Mucosa of rectum (tissue), 2 donors: Measurements from ENCODE around the gene SHLD1.
A peak's percentile ranks its signal among the peaks of the same experiment; 100 is the strongest.
"Not testable (repeated sequence)": the region's sequence is repeated elsewhere in the genome, so short reads cannot be mapped to it uniquely, and the experiment has no call there.

ENCODE experiments used
- H3K27ac ChIP-seq, 2 donors: one replicate each; pipeline ENCODE4 v1.7.0; 2013; ENCODE audit warnings: inconsistent platforms in 2 of 2, low read depth in 2 of 2, low read length in 2 of 2
- H3K27me3 ChIP-seq, 2 donors: one replicate each; pipeline ENCODE4 v1.7.0; 2013; ENCODE audit warnings: low read length in 2 of 2; ENCODE audit not compliant: control insufficient read depth in 2 of 2, insufficient read depth in 2 of 2
- H3K36me3 ChIP-seq, 2 donors: one replicate each; pipeline ENCODE4 v1.7.0; 2013; ENCODE audit warnings: low read length in 2 of 2; ENCODE audit not compliant: control insufficient read depth in 2 of 2, insufficient read depth in 2 of 2
- H3K4me1 ChIP-seq, 2 donors: one replicate each; pipeline ENCODE4 v1.7.0; 2013; ENCODE audit warnings: low read length in 2 of 2, mild to moderate bottlenecking in 1 of 2; ENCODE audit not compliant: control insufficient read depth in 2 of 2, insufficient read depth in 2 of 2
- H3K4me3 ChIP-seq, 2 donors: one replicate each; pipeline ENCODE4 v1.7.0; 2013; ENCODE audit warnings: low read length in 2 of 2
- H3K9ac ChIP-seq, 2 donors: one replicate each; pipeline ENCODE4 v1.7.0; 2013; ENCODE audit warnings: low read length in 2 of 2, low read depth in 1 of 2, mild to moderate bottlenecking in 1 of 2
- H3K9me3 ChIP-seq, 2 donors: one replicate each; pipeline ENCODE4 v1.7.0; 2013; ENCODE audit warnings: low read length in 2 of 2; ENCODE audit not compliant: control insufficient read depth in 2 of 2
- donor health status: healthy.
- donor health status: Normal muscosa, but diverticular disease.

The SHLD1 gene

DNA sequence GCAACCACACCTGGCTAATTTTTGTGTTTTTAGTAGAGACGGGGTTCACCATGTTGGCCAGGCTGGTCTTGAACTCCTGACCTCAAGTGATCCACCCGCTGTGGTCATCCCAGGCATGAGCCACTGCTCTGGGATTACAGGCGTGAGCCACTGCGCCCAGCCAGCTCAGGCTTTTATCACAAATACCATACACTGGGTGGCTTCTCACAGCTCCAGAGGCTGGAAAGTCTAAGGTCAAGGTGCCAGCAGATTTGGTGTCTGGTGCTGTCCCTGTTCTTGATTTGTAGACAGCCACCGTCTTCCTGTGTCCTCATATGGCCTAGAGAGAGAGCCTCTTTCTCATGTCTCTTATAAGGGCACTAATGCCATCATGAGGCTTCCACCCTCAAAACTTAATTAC, 25.9 kb downstream of the SHLD1 start:
- Histone ChIP-seq H3K36me3 (peaks cover 10 to 15% of the 10 kb centered on the region in 2 donors), H3K4me3 (no peak overlapping the region), H3K27ac (no peak overlapping the region), H3K9me3 (no peaks in the 10 kb centered on the region), H3K4me1 (peaks cover 7 to 17% of the 10 kb centered on the region in 2 donors), H3K27me3 (no peaks in the 10 kb centered on the region), H3K9ac (no peak overlapping the region)

DNA sequence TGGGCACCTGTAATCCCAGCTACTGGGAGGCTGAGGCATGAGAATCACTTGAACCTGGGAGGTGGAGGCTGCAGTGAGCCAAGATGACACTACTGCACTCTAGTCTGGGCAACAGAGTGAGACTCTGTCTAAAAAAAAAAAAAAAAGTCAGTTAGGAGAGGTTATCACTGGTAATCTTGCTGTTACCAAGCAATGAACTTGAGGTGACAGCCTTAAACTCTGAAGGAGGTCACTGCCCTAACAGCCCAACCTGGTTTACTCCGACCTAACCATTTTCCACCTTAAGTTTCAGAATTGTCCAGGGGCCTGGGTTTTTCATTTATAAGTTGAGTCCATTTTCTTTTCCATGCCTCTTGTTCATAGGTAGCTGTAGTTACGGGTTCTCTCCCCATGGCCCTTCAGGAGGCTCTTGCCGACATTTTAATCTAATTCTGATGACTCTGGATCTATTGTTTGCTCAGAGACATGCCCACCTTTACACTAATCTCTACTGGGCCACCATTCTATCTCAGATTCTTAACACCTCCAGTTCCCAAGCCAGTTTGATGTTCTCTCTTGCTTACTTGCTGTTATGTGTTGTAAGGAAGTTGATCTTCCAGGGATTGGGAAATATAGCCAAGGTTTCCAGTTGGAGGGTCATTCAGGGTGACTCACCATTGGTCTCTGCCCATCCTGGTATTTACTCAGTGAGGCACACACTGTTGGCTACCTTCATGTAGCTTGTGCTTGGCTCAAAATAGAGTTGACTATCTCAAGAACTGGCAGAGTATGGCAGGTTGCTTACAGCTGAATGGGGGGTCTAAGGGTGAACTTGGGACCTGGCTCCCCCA, 29.1 kb downstream of the SHLD1 start:
- Histone ChIP-seq H3K36me3 (peaks cover 2 to 4% of the 10 kb centered on the region in 2 donors), H3K27me3 (no peaks in the 10 kb centered on the region), H3K9ac (no peak overlapping the region), H3K9me3 (no peaks in the 10 kb centered on the region), H3K27ac (peak overlapping the region; percentile 7 to 76), H3K4me3 (no peak overlapping the region), H3K4me1 (peaks cover 14 to 27% of the 10 kb centered on the region in 2 donors)

DNA sequence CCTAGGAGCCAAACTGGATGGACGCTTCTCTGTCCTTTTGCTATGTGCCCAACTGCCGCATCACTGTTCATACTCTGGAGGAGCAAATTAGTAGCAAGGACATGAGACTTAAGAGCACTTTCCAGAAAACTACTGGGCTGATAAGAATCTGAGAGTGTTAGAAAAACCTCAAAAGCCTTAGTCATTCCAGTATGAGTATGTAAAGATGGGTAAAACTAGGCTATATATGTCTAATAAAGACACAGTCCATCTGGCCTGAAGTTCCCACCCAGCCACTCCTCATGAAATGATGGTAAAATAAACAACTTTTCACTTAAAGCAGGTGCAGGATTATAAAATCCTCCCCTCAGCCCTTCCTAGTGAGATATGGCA, 30.6 kb downstream of the SHLD1 start:
- peak overlapping the region; percentile 63 to 76 for H3K27ac ChIP-seq

DNA sequence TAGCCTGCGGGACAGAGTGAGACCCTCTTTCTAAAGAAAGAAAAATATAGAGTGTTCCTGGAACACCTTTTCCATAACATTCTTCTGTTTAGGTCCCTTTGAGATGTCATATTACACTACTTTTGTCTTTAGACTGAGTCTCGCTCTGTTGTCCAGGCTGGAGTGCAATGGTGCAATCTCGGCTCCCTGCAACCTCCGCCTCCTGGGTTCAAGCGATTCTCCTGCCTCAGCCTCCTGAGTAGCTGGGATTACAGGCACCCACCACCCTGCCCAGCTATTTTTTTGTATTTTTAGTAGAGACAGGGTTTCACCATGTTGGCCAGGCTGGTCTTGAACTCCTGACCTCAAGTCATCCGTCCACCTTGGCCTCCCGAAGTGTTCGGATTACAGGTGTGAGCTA, 31.2 kb downstream of the SHLD1 start:
- Histone ChIP-seq H3K4me1 (peaks cover 14 to 35% of the 10 kb centered on the region in 2 donors), H3K27ac (peak overlapping the region; percentile 76 to 77)
- not testable (repeated sequence) for H3K27me3 ChIP-seq, H3K9me3 ChIP-seq, H3K4me3 ChIP-seq, H3K9ac ChIP-seq, H3K36me3 ChIP-seq

More for the DNA sequence above, 30.6 kb downstream of the SHLD1 start:
- H3K36me3 ChIP-seq = no peaks in the 10 kb centered on the region
- H3K4me3 ChIP-seq = no peak overlapping the region
- no peaks in the 10 kb centered on the region for H3K9me3 ChIP-seq
- peaks cover 14 to 35% of the 10 kb centered on the region in 2 donors for H3K4me1 ChIP-seq
- no peaks in the 10 kb centered on the region for H3K27me3 ChIP-seq
- no peak overlapping the region for H3K9ac ChIP-seq

DNA sequence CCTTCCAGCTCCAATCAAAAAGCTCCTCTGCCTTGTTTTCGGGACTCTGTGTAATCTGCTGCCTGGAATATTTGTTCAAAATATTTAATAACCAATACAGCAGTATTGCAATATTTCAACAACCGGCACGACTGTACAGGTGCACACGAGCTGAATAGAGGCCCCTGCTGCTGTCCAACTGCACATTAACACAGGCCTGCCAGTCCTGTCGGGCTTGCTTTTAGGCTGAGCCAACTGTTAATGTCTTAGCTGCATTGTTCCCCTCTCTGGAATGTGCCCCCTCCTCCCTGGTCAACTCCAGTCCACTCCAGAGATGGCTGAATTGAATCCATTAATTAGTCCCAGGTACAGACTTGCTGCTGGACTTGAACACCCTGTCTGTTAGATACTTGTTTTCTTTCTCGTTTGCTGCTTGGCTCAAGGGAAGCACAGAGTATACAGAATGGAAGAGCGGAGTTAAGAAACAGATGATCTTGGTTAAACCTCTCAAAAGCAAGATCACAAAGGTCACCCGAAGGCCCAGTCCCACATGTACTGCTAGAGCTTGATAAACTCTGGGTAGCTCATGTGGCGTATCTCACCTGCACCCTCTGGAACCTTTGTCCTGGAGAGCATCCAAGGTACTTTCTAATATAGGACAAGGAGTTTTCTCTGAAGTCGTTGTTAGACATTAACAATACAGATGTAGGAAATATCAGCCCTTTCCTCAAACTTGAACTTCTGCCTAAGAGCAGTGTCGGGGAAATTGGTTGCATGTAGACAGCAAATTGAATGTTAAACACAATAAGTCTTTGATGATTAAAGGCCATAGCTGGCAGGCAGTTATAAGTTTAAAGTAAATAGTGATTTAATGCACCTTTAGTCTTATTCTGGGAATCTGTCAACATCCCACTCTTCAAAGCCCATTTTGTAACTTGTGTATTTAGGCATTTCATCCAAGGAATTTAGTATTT, 31.9 kb downstream of the SHLD1 start:
- Histone ChIP-seq H3K9ac (peak overlapping the region in 1 of 2 donors; percentile 39), H3K27ac (peak overlapping the region; percentile 76 to 77), H3K27me3 (no peaks in the 10 kb centered on the region), H3K36me3 (no peaks in the 10 kb centered on the region), H3K9me3 (no peaks in the 10 kb centered on the region), H3K4me3 (no peak overlapping the region), H3K4me1 (peaks cover 15 to 35% of the 10 kb centered on the region in 2 donors)

DNA sequence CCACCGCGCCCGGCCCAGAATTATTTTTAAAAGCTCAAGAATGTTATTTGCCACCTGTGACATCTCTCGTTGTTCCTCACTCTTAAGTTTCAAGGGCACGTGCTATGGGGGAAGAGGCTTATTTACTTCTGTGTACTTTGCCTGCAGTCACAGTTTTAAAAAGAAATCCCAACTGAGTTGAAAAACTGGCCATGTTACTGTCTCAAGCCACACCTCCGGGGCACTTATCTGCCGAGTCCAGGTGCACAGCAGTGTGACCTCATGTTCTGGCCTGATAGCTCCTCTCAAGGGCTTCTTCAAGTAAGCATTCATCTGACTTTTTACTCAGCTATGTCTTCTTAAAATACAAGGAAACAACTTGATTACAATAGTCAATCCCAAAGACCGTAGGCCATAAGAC, 34.5 kb downstream of the SHLD1 start:
- H3K36me3 ChIP-seq = no peaks in the 10 kb centered on the region
- H3K9ac ChIP-seq = no peak overlapping the region
- H3K27me3 ChIP-seq = no peaks in the 10 kb centered on the region
- H3K9me3 ChIP-seq = no peaks in the 10 kb centered on the region
- H3K4me1 ChIP-seq = peaks cover 20 to 36% of the 10 kb centered on the region in 2 donors
- no peak overlapping the region for H3K4me3 ChIP-seq
- H3K27ac ChIP-seq = peak overlapping the region; percentile 63 to 75

DNA sequence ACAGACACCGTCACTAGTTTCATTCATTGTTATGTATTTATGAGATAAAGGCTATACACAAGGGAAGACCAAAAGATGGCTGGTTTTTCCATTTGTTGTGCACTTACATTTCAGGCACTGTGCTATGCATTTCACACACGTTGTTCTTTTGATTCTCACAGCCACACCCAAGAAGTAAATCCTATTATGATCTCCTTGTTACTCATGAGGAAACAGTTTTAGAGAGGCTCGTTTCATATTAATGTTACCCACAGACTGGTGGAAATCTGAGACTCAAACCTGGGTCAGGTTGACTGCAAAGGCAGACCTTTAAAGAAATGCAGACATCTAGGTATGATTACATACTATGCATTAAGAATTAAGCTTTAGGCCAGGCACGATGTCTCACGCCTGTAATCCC, 34.9 kb downstream of the SHLD1 start:
- peaks cover 19 to 35% of the 10 kb centered on the region in 2 donors for H3K4me1 ChIP-seq
- H3K9me3 ChIP-seq = no peaks in the 10 kb centered on the region
- H3K27me3 ChIP-seq = no peaks in the 10 kb centered on the region
- H3K9ac ChIP-seq = no peak overlapping the region
- peak overlapping the region; percentile 63 to 75 for H3K27ac ChIP-seq
- H3K4me3 ChIP-seq = no peak overlapping the region
- no peaks in the 10 kb centered on the region for H3K36me3 ChIP-seq

DNA sequence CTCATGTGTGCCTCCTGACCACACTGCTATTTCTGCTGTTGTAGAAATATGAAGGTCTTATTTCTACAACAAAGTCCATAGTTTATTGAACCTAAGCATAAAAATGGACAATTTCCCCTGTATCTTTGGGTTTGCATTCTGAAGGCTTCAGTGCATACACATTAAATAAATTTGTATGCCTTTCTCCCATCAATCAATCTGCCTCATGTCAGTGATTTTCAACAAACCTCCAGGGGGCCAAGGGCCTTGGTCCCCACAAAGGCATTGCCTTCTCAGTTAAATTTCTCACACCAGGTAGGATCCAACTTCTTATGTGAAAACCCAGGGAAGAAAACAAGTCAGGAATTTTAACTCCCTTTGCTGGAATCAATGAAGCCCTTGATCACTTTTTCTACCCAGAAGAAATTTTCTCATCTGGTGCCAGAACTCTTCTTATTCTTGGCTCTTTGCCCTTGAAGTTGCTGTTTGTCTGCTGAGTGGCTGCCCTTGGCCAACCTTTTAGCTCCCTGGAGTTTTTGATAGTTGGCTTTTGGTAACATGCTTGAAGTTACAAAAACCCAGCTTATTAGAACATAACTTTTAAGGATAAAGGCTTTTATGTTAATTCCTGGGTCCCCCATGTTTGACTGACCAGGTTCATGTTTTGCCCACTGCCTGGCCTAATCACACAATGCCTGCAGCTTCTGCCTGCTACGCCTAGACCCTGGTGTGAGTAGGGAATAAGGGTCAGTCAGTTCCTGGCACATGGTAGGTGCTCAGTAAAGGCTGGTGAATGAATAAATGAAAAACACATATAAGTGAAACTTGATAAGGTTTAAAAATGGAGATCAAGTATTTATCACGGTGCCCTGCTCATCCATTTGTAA, 37.0 kb downstream of the SHLD1 start:
- no peaks in the 10 kb centered on the region for H3K36me3 ChIP-seq
- peaks cover 9 to 19% of the 10 kb centered on the region in 2 donors for H3K4me1 ChIP-seq
- H3K27me3 ChIP-seq = no peaks in the 10 kb centered on the region
- no peak overlapping the region for H3K4me3 ChIP-seq
- no peaks in the 10 kb centered on the region for H3K9me3 ChIP-seq
- H3K27ac ChIP-seq = no peak overlapping the region
- H3K9ac ChIP-seq = no peak overlapping the region

DNA sequence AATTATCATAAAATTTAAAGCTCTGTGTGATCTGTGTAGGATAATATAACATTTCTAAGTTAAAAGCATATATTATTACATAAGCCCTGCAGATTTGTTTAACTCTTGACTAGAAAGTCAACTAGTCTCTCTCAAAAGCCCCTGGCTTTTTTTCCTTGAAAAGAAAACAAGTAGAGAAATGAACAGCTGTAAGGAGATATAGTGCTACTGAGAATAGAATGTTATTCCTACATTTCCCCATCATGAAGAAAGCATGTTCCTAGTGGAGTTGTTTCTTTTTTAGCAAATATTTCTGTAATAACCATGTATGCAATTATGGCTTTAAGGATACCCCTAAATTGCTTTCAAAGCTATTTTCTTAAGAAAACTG, 37.6 kb downstream of the SHLD1 start:
- H3K36me3 ChIP-seq = no peaks in the 10 kb centered on the region
- no peaks in the 10 kb centered on the region for H3K27me3 ChIP-seq
- no peak overlapping the region for H3K4me3 ChIP-seq
- peaks cover 6 to 15% of the 10 kb centered on the region in 2 donors for H3K4me1 ChIP-seq
- no peaks in the 10 kb centered on the region for H3K9me3 ChIP-seq
- no peak overlapping the region for H3K27ac ChIP-seq
- H3K9ac ChIP-seq = no peak overlapping the region
